GM21360 (cell line): ENCODE data around the gene CASS4.

Experiments
- ATAC-seq: cut with Tn5 transposase; IDR thresholded peaks from one replicate; pipeline ENCODE4 v1.9.1; 2021; ENCODE audit warnings: mild to moderate bottlenecking, moderate library complexity; ENCODE audit not compliant: unreplicated experiment

CASS4 gene

GRCh38 chr20:56442389-56443365, 30.6 kb downstream of the CASS4 start:
- no peak for ATAC-seq

- ATAC-seq: no peak
These were observed 31.8 kb downstream of the CASS4 start for GRCh38 chr20:56443654-56444540.

- ATAC-seq: no peak
These were observed 33.1 kb downstream of the CASS4 start for GRCh38 chr20:56445130-56445529.

- no peak for ATAC-seq
These were observed 33.5 kb downstream of the CASS4 start for GRCh38 chr20:56445540-56445939.

GRCh38 chr20:56447227-56447626, 35.2 kb downstream of the CASS4 start:
- ATAC-seq: no peak

- no peak for ATAC-seq
These were observed 37.4 kb downstream of the CASS4 start for GRCh38 chr20:56449459-56449858.

- no peak for ATAC-seq
These were observed 39.2 kb downstream of the CASS4 start for GRCh38 chr20:56451056-56451765.

GRCh38 chr20:56453352-56453751, 41.3 kb downstream of the CASS4 start:
- ATAC-seq: peak; percentile 84

- ATAC-seq: no peak
These were observed 42.7 kb downstream of the CASS4 start for GRCh38 chr20:56454754-56455153.

GRCh38 chr20:56458206-56458821, 46.3 kb downstream of the CASS4 start:
- ATAC-seq: no peak

GRCh38 chr20:56460459-56460858, 48.4 kb downstream of the CASS4 start:
- ATAC-seq: no peak

- ATAC-seq: no peak
These were observed 49.5 kb downstream of the CASS4 start for GRCh38 chr20:56461576-56461975.

GRCh38 chr20:56463428-56463827, 51.4 kb downstream of the CASS4 start:
- no peak for ATAC-seq

GRCh38 chr20:56465997-56466396, 53.9 kb downstream of the CASS4 start:
- peak; percentile 28 for ATAC-seq

- no peak for ATAC-seq
These were observed 55.9 kb downstream of the CASS4 start for GRCh38 chr20:56467968-56468315.

- peak; percentile 99 for ATAC-seq
These were observed 56.4 kb downstream of the CASS4 start, which contains the start of gene RTF2 for GRCh38 chr20:56468316-56469076. Gene RTF2 (plus strand): TSS chr20:56468627. CDS start chr20:56468698, 71 bp downstream.

- ATAC-seq: no peak
These were observed 57.0 kb downstream of the CASS4 start for GRCh38 chr20:56469077-56469449.

GRCh38 chr20:56483970-56484369, 71.9 kb downstream of the CASS4 start:
- ATAC-seq: no peak

- ATAC-seq: no peak
These were observed 75.2 kb downstream of the CASS4 start for GRCh38 chr20:56487216-56487615.

GRCh38 chr20:56488566-56488965, 76.5 kb downstream of the CASS4 start:
- no peak for ATAC-seq
